GM21825 (cell line): ENCODE measurements around the gene MVP.
"Not testable (repeated sequence)": the region's sequence is repeated elsewhere in the genome, so short reads cannot be mapped to it uniquely, and the experiment has no call there.

ENCODE experiments used
- ATAC-seq: cut with Tn5 transposase; IDR thresholded peaks from one replicate; pipeline ENCODE4 v1.9.1; 2021; ENCODE audit warnings: mild to moderate bottlenecking, moderate library complexity; ENCODE audit not compliant: unreplicated experiment

Gene MVP

DNA sequence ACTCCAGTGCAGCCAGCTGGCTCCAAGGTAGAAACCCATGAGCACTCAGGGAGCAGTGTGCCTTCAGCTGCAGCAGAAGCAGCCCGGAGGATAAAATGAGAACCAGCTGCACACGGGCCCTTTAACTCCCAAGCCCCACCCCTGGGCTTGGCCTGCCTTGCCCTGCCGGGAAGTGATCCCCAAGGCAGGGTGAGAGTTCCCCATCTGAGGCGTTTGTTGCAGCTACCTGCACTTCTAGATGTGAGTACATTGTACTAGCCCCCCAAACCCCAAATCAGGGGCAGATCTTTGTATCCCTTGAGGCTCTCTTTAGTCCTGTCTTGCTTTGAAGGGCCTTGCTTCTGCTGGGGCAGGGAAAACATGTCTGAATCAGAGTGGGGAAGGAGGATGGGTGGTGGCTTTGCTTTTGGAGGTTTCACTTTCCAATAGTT is at the start of gene MVP:
Gene MVP, plus strand, starts transcription at position 192 of the 431 bp plus-strand sequence. CDS start 10,088 bp downstream, outside the sequence.
- ATAC-seq = no peak

DNA sequence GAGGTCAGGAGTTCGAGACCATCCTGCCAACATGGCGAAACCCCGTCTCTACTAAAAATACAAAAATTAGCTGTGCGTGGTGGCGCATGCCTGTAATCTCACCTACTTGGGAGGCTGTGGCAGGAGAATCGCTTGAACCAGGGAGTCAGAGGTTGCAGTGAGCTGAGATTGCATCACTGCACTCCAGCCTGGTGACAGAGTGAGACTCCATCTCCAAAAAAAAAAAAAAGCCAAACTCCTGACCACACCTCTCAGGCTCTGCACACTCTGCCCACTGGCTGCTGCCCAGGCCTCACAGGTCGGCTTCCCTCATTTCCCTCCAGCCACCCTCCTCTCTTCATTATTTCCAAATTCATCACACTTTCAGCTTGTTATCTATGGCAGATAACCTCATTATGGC is 47.9 kb upstream of the MVP start:
- not testable (repeated sequence) for ATAC-seq

DNA sequence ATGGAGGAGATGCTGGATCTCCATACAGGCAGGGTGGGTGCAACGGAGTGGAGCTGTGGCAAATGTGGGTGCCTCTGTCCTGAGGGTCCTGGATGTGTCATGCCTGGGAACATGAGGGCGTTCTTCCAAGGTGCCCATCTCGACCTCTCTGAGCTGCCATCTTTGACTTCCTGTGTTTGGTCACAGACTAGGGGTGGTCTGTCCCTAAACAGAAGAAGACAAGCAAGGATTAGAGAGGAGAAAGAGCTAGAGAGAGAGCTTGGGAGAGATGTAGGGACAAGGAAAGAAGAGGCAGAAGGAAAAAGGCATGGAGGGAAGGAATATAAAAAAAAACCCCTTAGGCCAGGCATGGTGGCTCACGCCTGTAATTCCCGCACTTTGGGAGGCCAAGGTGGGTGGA is 45.5 kb upstream of the MVP start:
- no peak for ATAC-seq

DNA sequence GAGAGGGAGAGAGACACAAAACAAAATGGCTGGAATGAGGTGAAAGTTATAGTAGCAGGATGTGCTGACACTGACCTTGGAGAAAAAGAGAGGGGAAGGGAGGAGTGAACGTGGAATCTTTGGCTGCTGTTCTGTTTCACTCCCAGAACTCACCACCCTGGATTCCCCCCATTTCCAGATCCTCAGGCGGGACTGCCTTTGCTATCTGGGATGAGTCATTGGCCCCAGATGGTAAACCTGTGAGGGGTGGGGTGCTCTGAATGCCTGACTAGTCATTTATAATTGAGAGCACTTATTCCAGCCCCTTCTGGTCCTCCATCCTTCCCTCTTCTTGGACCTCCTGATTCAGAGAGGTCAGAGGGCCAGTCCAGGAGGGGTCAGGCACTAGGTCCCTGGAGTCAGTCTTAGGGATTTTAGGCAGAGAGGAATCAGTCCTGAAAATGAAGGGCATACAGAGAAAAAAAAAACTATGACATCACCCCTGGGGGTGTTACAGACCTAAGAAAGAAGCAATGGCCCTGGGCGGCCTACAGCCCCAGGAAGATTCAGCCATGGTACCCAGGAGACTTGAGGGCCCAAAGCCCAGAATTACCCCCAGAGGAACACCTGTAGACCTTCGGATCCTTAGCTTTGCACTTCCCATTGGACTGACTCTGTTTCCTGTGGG is 44.4 kb upstream of the MVP start:
- ATAC-seq = no peak

DNA sequence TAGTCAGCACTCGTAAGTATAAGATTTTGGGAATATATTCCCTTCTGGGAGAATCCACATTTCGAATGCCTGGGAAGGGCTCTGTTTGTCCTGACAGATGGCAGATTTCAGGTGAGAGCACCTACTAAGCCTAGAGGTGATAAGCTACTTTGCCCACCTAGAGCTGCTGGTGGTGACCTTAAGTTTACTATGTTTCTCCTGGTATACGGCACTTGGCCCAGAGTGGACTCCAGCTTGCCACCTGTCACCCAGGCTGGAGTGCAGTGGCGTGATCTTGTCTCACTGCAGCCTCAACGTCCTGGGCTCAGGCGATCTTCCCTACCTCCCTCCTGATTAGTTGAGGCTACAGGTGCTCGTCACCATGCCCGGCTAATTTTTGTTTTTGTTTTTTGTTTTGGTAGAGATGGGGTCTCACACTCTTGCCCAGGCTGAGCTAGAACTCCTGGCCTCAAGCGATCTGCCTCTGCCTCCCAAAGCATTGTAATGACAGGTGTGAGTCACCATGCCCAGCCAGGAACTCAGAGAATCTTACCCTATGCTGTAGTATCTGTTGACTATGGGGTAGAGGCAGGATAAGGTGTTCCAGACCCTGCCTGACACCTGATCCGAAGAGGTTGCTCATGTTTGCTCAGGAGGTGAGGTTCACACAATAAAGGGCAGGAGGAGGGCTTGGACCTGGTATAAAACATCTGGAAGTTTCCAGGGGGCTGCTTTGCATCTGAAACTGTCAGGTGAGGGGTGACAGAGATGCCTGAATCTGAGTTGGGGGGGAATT is 42.5 kb upstream of the MVP start, which contains the start of gene ZG16:
Gene ZG16, plus strand, starts transcription at position 681 of the 775 bp plus-strand sequence. CDS start 1,011 bp downstream, outside the sequence.
- no peak for ATAC-seq

DNA sequence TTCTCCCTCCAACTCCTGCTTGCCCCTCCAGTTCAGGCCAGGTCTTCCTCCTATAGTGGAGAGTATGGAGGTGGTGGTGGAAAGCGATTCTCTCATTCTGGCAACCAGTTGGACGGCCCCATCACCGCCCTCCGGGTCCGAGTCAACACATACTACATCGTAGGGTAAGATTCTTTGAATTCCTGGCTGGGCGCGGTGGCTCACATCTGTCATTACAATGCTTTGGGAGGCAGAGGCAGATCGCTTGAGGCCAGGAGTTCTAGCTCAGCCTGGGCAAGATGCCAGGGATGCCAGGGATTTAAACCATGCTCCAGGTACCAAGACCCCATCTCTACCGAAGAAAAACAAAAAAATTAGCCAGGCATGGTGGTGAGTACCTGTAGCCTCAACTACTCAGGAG is 40.8 kb upstream of the MVP start:
- no peak for ATAC-seq

DNA sequence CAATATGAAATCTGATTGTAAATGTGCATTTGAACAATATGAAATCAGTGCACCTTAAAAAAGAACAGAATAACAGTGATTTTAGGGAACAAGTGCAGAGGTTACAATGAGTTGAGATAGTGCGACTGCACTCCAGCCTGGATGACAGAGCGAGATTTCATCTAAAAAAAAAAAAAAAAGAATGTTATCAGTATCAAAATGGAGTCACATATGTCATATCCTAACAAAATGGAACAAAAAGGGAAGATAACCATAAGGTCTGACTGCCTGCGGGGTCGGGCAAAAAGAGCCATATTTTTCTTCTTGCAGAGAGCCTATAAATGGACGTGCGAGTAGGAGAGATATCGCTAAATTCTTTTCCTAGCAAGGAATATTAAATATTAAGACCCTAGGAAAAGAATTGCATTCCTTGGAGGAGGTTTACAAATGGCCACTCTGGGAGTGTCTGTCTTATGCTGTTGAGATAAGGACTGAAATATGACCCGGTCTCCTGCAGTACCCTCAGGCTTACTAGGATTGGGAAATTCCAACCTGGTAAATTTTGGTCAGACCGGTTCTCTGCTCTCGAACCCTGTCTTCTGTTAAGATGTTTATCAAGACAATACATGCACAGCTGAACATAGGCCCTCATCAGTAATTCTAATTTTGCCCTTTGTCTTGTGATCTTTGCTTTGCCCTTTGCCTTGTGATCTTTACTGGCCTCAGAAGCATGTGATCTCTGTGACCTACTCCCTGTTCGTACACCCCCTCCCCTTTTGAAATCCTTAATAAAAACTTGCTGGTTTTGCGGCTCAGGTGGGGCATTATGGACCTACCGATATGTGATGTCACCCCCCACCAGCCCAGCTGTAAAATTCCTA is 36.9 kb upstream of the MVP start:
- not testable (repeated sequence) for ATAC-seq

DNA sequence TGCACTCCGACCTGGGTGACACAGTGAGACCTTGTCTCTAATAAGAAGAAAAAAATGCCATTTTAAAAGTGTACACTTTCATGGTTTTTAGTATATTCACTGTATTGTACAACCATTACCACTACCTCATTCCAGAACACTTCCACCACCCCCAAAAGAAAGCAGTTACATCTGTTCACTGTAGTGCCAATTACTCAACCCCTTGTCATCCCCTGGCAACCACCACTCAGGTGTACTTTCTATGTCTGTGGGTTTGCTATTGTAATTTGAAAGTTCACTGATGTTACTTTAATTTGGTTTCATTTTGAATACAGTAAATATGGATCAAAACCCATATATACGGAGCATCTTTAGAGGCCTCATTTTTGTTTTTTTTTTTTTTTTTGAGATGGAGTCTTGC is 36.1 kb upstream of the MVP start:
- no peak for ATAC-seq

DNA sequence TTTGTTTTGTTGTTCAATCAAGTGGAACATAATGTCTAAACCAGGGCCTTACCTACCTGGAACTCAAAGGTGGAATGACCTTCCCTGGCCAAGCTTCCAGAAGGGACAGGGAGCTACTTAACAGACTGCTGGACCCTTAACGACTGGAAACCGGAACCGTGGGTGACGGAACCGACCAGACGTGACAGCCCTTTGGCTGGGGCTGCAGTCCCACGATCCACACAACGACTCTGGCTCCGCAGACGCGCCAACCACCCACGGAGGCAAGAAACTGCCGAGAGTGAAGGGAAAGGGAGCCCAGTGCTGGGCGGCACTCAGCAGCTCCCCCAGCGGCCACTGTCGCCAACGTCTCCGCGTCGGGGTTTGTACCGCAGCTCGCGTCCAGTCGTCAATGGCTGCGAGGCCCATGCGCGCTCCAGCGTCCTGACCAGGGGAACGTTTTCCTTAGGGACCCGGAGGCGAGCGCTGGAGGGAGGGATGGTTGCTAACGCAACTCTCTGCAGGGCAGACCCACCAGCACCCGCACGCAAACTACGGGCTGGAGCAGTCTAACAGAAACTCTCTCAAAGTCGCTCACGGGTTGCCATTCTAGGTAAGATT is 35.3 kb upstream of the MVP start:
- no peak for ATAC-seq

DNA sequence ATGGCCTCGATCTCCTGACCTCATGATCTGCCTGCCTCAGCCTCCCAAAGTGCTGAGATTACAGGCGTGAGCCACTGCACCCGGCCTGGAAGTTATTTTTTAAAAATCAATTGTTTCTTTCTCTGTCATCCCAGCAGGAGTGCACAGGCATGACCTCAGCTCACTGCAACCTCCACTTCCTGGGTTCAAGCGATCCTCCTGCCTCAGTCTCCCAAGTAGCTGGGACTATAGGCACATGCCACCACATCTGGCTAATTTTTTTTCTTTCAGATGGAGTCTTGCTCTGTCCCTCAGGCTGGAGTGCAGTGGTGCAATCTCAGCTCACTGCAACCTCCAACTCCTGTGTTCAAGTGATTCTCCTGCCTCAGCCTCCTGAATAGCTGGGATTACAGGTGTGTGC is 33.1 kb upstream of the MVP start:
- ATAC-seq = not testable (repeated sequence)

DNA sequence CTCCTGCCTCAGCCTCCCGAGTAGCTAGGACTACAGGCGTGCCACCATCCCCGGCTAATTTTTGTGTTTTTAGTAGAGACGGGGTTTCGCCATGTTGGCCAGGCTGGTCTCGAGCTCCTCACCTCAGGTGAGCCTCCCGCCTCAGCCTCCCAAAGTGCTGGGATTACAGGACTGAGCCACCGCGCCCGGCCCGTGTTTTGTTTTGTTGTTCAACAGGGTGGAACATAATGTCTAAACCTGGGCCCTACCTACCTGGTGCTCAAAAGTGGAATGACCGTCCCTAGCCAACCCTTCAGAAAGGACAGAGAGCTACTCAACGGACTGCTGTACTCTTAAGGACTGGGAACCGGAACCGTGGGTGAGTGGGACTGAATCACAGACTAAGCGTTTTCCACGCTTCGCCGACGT is 30.5 kb upstream of the MVP start:
- no peak for ATAC-seq

DNA sequence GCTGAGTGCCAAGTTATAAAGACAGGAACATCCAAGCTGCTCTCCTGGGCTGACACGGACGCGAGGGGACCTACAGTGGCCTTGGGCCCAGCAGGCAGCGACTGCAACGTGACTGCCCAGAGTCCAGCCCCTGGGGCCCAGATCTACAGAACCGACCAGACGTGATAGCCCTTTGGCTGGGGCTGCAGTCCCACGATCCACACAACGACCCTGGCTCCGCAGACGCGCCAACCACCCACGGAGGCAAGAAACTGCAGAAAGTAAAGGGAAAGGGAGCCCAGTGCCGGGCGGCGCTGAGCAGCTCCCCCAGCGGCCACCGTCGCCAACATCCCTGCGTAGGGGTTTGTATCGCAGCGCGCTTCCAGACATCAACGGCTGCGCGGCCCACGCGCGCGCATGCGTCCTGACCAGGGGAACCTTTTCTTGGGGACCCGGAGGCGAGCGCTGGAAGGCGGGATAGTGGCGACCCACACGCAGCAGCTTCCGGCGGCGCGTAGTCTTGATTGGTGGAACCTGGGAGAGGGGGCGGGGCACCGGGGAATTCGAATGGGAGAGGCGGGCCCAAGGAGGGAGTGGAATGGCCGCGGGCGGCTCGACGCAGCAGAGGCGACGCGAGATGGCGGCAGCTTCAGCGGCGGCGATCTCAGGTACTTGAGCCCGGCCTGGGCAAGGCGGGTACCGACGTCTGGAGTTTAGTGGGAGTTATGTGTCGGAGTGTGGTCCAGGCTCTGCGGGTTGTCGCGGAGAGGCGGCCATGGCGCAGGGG is 29.9 kb upstream of the MVP start, which contains the start of gene KIF22:
Gene KIF22, plus strand, starts transcription at position 569 of the 766 bp plus-strand sequence. Its CDS starts 9 bp downstream, at position 578.
- ATAC-seq = peak; percentile 89

DNA sequence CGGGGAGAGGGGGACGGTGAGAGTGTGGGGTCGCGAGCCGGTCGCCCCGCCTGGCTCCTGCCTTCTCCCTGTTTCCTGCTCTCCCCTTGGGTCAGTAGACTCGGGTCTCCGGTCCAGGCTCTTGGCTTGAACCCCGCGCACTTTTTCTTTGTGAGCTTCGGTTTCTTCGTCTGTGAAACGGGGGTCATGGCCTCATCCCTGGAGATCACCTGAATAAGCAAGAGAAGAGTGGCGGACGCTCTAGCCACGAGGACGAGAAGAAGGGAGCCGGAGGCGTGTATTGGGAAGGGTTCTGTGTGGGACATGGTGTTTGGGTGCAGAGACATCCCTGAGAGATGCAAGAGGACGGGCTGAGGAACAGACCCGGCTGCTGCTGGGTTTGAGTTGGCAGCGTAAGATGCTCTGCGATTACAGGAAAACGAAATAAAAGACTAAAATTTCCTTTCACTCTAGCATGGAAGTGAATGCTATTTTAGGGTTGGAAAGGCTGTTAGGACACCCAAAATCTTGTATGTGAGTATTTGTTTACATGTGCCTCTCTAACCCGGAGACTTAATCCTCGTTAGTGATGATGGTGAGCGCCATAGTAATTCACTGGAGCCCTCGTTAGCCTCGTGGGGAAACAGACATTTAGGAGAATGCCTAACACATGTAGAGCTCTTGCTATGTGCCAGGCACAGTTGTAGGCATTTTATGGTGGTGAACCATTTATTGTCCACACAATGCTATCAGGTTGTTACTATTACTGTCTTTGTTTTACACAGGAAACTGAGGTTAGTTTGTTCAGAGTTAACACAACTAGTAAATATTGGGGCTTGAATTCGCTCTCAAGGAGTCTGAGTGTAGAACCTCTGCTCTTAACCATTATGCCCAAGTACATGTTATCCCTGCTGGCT is 29.1 kb upstream of the MVP start:
- ATAC-seq = no peak

DNA sequence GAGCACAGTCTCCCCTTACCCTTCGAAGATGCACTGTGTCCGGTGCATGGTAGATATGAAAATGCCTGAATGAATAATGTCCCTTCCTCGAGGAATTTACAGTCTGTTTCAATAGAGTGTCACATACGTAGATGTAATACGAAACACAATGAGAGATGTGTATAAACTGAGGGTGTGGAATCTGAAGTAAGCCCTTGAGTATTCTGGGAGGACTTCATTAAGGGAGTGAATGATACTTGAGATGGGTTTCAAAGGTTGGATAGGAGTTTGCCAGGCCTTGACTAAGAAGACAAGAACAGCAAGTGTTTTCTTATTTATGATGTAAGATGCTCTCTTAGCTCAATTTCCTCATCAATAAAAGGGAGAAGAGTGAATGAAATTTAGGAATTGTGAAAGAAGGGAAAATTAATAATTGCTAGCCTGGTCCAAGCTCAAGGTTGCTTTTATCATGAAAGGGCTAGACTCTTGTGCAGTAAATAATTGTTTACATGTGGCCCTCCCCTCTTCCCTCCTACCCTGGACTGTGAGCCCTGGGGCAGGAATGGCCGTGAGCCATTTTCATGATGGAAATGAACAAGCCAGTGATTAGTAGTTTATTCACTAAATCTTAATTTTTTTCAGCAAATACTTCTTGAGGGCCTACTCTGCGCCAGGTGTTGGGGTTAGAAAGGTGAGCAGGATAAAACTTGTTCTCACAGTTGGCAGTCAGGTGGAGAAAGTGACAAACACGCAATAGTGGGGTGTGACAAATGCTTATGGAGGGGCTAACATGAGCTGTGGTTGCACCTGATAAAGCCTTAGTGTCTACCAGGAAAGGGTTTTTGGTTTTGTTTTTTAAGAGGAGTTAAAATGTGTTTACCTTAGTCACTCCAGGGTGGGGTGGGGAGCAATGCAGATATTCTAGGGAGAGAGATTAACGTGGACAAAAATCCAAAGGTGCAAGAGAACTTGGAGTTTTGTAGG is 28.1 kb upstream of the MVP start:
- no peak for ATAC-seq

DNA sequence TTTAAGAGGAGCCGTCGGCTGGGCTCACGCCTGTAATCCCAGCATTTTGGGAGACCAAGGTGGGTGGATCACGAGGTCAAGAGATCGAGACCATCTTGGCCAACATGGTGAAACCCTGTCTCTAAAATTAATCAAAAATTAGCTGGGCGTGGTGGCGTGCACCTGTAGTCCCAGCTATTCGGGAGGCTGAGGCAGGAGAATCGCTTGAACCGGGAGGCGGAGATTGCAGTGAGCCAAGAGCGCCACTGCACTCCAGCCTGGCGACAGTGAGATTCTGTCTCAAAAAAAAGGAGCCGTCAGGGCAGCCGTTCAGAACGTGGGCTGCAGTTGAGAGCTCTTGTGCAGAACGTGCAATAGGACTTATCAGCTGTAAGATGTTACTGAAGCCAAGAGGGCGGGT is 27.1 kb upstream of the MVP start:
- ATAC-seq = not testable (repeated sequence)

DNA sequence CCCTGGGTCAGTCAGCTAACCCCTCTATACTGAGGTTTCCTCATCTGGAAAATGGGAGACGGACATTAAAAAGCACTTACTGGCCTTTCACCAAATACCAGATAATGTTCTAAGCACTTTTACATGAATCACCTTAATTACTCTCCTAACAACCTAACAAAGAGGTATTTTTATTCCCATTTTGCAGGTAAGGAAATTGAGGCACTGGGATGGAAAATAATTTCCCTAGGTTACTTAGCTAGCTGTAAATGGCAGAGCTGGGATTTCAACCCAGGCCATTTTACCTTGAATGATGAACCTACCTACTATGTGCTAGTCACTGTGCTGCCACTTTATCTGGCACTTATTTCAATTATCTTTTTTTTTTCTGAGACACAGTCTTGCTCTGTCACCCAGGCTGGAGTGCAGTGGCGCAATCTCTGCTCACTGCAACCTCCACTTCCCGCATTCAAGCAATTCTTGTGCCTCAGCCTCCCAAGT is 26.0 kb upstream of the MVP start:
- no peak for ATAC-seq

DNA sequence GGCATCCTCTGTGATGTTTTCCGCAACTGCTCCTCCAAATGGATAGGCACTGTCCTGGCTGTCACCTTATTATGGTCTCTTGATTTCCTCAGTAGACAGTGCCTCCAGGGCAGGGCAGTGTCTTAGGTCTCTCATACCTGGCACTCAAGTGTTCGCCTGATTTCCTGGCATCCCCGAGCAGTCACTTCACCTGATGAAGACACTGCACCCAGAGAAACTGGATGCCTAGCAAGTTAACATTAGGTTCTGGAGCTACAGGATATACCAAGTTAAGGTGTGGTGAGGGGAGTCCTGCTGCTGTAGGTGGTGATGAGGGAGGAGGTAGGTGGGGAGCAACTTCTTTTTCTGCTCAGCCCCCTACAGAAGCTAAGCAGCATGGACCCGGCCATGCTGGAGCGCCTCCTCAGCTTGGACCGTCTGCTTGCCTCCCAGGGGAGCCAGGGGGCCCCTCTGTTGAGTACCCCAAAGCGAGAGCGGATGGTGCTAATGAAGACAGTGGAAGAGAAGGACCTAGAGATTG is 17.8 kb upstream of the MVP start:
- ATAC-seq = no peak
